ENCODE measurements around the gene TBC1D9B.

TBC1D9B gene

GRCh38 chr5:179822059-179822432, 85.7 kb downstream of the TBC1D9B start:
- Histone ChIP-seq H3K4me3 (ENCODE audit: low read length) (peak overlapping the region; percentile 76), H3K9me3 (replicated peaks; ENCODE audit: low read length) (no peaks in the 10 kb centered on the region), H3K27me3 (ENCODE audit: control insufficient read depth, insufficient read depth, low read length) (no peaks in the 10 kb centered on the region), H3K4me1 (ENCODE audit: control insufficient read depth, insufficient read depth, low read length) (peaks cover 60% of the 10 kb centered on the region), H3K36me3 (ENCODE audit: insufficient read depth, low read length) (peaks cover 50% of the 10 kb centered on the region), H3K9ac (ENCODE audit: low read depth, low read length) (peak overlapping the region; percentile 96), H3K4me2 (ENCODE audit: low read length) (peak overlapping the region; percentile 87)

- Histone ChIP-seq H3K4me3 (ENCODE audit: low read length) (peak overlapping the region; percentile 76), H3K9me3 (replicated peaks; ENCODE audit: low read length) (no peaks in the 10 kb centered on the region), H3K4me2 (ENCODE audit: low read length) (peak overlapping the region; percentile 87), H3K27me3 (ENCODE audit: control insufficient read depth, insufficient read depth, low read length) (no peaks in the 10 kb centered on the region), H3K9ac (ENCODE audit: low read depth, low read length) (peak overlapping the region; percentile 96), H3K4me1 (ENCODE audit: control insufficient read depth, insufficient read depth, low read length) (peaks cover 62% of the 10 kb centered on the region), H3K36me3 (ENCODE audit: insufficient read depth, low read length) (peaks cover 45% of the 10 kb centered on the region)
Observed at GRCh38 chr5:179821298-179822058, 86.2 kb downstream of the TBC1D9B start.

- no peaks in the 10 kb centered on the region for H3K9me3 ChIP-seq (replicated peaks; ENCODE audit: low read length)
- H3K4me2 ChIP-seq (ENCODE audit: low read length) = peak within 1 kb of the TSS; percentile 87
- H3K4me3 ChIP-seq (ENCODE audit: low read length) = peak within 1 kb of the TSS; percentile 76
- peak within 1 kb of the TSS; percentile 96 for H3K9ac ChIP-seq (ENCODE audit: low read depth, low read length)
- H3K36me3 ChIP-seq (ENCODE audit: insufficient read depth, low read length) = peaks cover 37% of the 10 kb centered on the region
- no peaks in the 10 kb centered on the region for H3K27me3 ChIP-seq (ENCODE audit: control insufficient read depth, insufficient read depth, low read length)
- H3K4me1 ChIP-seq (ENCODE audit: control insufficient read depth, insufficient read depth, low read length) = peaks cover 62% of the 10 kb centered on the region
Observed at GRCh38 chr5:179820483-179821297, 87.0 kb downstream of the TBC1D9B start, which contains the start of gene SQSTM1. SQSTM1 (plus strand) TSS chr5:179820905; CDS start chr5:179820937, 32 bp downstream.

- Histone ChIP-seq H3K4me1 (ENCODE audit: control insufficient read depth, insufficient read depth, low read length) (peaks cover 61% of the 10 kb centered on the region), H3K4me3 (ENCODE audit: low read length) (peak overlapping the region; percentile 76), H3K27me3 (ENCODE audit: control insufficient read depth, insufficient read depth, low read length) (no peaks in the 10 kb centered on the region)
Observed at GRCh38 chr5:179820127-179820482, 87.6 kb downstream of the TBC1D9B start.

GRCh38 chr5:179819296-179820126, 88.2 kb downstream of the TBC1D9B start:
- H3K9me3 ChIP-seq (replicated peaks; ENCODE audit: low read length) = no peaks in the 10 kb centered on the region
- peaks cover 25% of the 10 kb centered on the region for H3K36me3 ChIP-seq (ENCODE audit: insufficient read depth, low read length)
- peaks cover 56% of the 10 kb centered on the region for H3K4me1 ChIP-seq (ENCODE audit: control insufficient read depth, insufficient read depth, low read length)
- H3K4me3 ChIP-seq (ENCODE audit: low read length) = peak overlapping the region; percentile 76
- H3K27me3 ChIP-seq (ENCODE audit: control insufficient read depth, insufficient read depth, low read length) = no peaks in the 10 kb centered on the region
- H3K9ac ChIP-seq (ENCODE audit: low read depth, low read length) = peak overlapping the region; percentile 96
- peak overlapping the region; percentile 87 for H3K4me2 ChIP-seq (ENCODE audit: low read length)

More at GRCh38 chr5:179820127-179820482, 87.6 kb downstream of the TBC1D9B start:
- Histone ChIP-seq H3K9ac (ENCODE audit: low read depth, low read length) (peak overlapping the region; percentile 96), H3K9me3 (replicated peaks; ENCODE audit: low read length) (no peaks in the 10 kb centered on the region), H3K36me3 (ENCODE audit: insufficient read depth, low read length) (peaks cover 31% of the 10 kb centered on the region), H3K4me2 (ENCODE audit: low read length) (peak overlapping the region; percentile 87)

GRCh38 chr5:179818746-179819295, 88.9 kb downstream of the TBC1D9B start:
- Histone ChIP-seq H3K27me3 (ENCODE audit: control insufficient read depth, insufficient read depth, low read length) (no peaks in the 10 kb centered on the region), H3K9me3 (replicated peaks; ENCODE audit: low read length) (no peaks in the 10 kb centered on the region), H3K4me2 (ENCODE audit: low read length) (peak overlapping the region; percentile 87), H3K4me3 (ENCODE audit: low read length) (peak overlapping the region; percentile 76), H3K4me1 (ENCODE audit: control insufficient read depth, insufficient read depth, low read length) (peaks cover 53% of the 10 kb centered on the region), H3K9ac (ENCODE audit: low read depth, low read length) (peak overlapping the region; percentile 96), H3K36me3 (ENCODE audit: insufficient read depth, low read length) (peaks cover 25% of the 10 kb centered on the region)

GRCh38 chr5:179817890-179818745, 89.6 kb downstream of the TBC1D9B start:
- Histone ChIP-seq H3K9ac (ENCODE audit: low read depth, low read length) (peak overlapping the region; percentile 96), H3K4me2 (ENCODE audit: low read length) (peak overlapping the region; percentile 87), H3K27me3 (ENCODE audit: control insufficient read depth, insufficient read depth, low read length) (no peaks in the 10 kb centered on the region), H3K36me3 (ENCODE audit: insufficient read depth, low read length) (peaks cover 22% of the 10 kb centered on the region), H3K4me1 (ENCODE audit: control insufficient read depth, insufficient read depth, low read length) (peaks cover 51% of the 10 kb centered on the region), H3K9me3 (replicated peaks; ENCODE audit: low read length) (no peaks in the 10 kb centered on the region), H3K4me3 (ENCODE audit: low read length) (peak overlapping the region; percentile 76)

GRCh38 chr5:179817470-179817840, 90.2 kb downstream of the TBC1D9B start:
- no peaks in the 10 kb centered on the region for H3K9me3 ChIP-seq (replicated peaks; ENCODE audit: low read length)
- peak overlapping the region; percentile 59 for H3K9ac ChIP-seq (ENCODE audit: low read depth, low read length)
- H3K4me1 ChIP-seq (ENCODE audit: control insufficient read depth, insufficient read depth, low read length) = peaks cover 45% of the 10 kb centered on the region
- H3K4me3 ChIP-seq (ENCODE audit: low read length) = peak overlapping the region; percentile 54
- H3K27me3 ChIP-seq (ENCODE audit: control insufficient read depth, insufficient read depth, low read length) = no peaks in the 10 kb centered on the region
- peaks cover 18% of the 10 kb centered on the region for H3K36me3 ChIP-seq (ENCODE audit: insufficient read depth, low read length)
- peak overlapping the region; percentile 73 for H3K4me2 ChIP-seq (ENCODE audit: low read length)

GRCh38 chr5:179816796-179817469, 90.8 kb downstream of the TBC1D9B start:
- peaks cover 40% of the 10 kb centered on the region for H3K4me1 ChIP-seq (ENCODE audit: control insufficient read depth, insufficient read depth, low read length)
- H3K4me2 ChIP-seq (ENCODE audit: low read length) = peak overlapping the region; percentile 73
- peak overlapping the region; percentile 54 for H3K4me3 ChIP-seq (ENCODE audit: low read length)
- H3K9me3 ChIP-seq (replicated peaks; ENCODE audit: low read length) = no peaks in the 10 kb centered on the region
- H3K27me3 ChIP-seq (ENCODE audit: control insufficient read depth, insufficient read depth, low read length) = no peaks in the 10 kb centered on the region
- H3K36me3 ChIP-seq (ENCODE audit: insufficient read depth, low read length) = peaks cover 13% of the 10 kb centered on the region
- H3K9ac ChIP-seq (ENCODE audit: low read depth, low read length) = peak overlapping the region; percentile 59

GRCh38 chr5:179816401-179816795, 91.3 kb downstream of the TBC1D9B start:
- no peaks in the 10 kb centered on the region for H3K27me3 ChIP-seq (ENCODE audit: control insufficient read depth, insufficient read depth, low read length)
- H3K4me3 ChIP-seq (ENCODE audit: low read length) = peak overlapping the region; percentile 54
- no peaks in the 10 kb centered on the region for H3K9me3 ChIP-seq (replicated peaks; ENCODE audit: low read length)
- peaks cover 39% of the 10 kb centered on the region for H3K4me1 ChIP-seq (ENCODE audit: control insufficient read depth, insufficient read depth, low read length)
- peak overlapping the region; percentile 73 for H3K4me2 ChIP-seq (ENCODE audit: low read length)
- H3K36me3 ChIP-seq (ENCODE audit: insufficient read depth, low read length) = peaks cover 15% of the 10 kb centered on the region
- H3K9ac ChIP-seq (ENCODE audit: low read depth, low read length) = peak overlapping the region; percentile 59
